Ecto neural progenitor cell (in vitro differentiated cells): ENCODE measurements around the gene NAT16.

ENCODE experiments used
- DNase-seq: peaks from one replicate; pipeline ENCODE4 v3.0.0-alpha.2; 2018; ENCODE audit warnings: low spot score

The NAT16 gene

DNA sequence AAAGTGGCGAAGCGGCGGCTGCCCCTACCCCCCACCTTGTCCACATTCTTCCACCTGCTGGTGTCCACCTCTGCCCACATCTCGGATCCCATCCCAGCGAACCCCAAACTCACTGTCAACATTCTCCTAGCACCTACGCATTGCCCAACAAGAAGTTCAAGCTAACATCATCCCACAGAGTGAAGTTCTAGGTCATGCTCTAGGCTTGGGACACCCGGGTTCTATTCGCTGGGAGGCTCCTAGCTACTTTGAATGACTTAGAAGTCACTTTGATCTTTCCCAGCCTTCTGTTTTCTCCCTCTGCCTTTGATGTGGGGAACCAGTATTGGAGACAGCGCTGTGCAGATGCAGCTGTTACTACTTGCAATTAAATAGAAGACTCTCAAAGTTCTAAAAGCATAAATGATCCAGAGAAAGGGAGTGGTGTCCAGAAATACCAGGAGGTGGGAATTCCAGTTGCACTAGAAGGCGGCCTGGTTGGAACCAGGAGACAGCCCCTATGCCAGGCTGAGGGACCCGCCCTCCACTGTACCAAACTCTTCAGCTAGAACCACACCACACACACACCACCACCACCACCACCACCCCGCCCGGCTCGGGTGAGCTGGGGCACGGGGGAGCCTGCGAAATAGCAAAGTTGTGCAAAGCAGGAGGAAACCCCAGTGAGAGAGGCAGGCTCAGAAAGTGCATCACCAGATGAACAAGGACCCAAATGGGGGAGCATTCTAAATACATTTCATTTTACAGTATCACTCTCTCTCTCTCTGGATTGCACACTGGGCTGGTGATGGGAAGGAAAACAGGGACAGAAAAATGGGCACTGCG, 9.3 kb downstream of the NAT16 start:
- DNase-seq: no peak

DNA sequence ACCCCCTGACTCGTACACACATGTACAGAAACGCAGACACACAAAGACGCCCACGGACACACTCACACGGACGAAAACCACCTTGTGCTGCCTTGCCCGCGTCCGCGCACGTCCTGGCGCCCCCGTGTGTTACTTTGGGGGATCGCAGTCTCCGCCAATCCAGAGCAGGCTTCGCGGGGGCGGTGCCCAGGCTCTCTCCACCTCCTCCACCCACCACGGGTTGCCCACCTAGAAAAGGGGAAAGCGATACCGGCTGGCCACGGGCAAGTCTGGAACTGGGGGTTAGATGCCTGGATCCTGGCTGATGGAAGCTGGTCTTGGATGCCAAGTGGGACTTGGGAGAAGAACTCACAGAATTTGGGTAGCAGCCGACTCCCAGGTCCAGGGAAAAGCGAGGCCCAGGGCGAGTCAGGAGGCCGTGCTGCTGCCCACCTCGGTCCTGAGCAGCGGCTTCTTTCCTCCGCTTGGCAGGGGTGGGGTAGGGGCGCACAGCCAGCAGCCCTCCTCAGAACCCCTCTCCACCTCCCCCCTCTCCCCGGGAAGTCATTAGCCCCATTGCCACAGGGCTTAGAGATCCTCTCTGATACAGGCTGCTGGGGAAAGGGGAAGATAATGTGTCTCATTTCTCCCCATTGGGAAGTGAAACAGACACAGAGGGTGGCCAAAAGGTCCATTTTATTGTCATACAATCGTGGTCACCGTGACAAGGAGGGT, 10.1 kb downstream of the NAT16 start:
- DNase-seq: peak; percentile 90

DNA sequence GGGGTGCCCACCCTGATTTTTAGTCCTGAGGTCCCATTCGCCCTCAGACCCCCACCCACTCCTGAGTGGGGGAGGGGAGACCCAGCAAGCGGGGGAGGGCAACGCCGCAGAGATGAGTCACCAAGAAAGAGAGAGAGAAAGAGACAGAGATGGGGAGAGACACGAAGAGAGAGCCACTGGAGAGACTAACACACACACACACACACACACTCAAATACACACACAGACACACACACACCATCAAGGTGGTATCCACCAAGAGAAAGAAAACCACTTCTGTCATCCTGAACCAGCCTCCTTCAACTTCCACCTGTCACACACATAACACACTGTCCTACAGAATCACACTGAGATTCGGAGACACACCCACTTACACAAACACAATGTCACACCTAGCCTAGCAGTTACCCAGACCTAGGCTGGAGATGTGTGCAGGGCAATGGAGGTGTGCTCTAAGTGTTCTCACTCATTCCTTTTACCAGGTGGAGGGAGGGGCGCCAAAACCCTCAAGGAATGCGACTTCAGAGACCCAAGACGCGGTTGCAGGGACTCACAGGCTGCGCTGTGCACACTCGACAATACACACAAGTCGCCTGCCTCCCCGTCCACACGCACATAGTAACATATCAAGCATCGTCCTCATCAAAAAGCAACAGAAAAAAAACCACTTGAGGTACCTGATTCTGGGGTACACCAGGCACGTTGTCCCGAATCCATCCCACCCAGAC, 10.8 kb downstream of the NAT16 start:
- DNase-seq: no peak

DNA sequence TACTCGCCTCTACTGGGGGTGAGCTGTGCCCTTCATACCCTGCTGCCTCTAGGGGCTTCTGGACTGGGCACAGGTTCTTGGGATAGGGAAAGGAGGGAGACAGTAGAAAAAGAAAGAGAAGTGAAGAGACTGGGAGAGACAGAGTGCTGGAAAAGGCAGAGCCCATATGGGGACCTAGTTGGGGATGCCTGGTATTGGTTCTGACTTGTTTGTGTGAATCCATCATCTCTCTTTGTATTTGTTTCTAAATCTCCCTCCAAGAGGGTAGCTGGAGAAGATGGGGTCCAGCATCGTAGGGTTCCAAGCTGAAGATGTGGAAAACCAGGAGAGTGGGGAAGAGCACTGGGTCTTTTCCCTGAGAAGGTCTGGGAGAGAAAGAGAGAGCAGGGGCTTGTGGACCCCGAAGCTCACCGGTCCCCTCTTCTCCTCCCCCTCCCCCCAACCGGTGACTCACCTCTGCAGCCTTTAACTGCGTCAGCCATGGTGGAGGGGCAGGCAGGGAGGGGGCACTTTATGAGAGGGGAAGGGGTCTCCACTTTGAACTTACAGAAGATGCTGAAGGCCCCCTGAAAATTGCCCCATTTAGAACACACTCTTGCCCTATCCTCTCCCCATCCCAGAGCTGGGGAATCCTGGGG, 11.6 kb downstream of the NAT16 start:
- no peak for DNase-seq

DNA sequence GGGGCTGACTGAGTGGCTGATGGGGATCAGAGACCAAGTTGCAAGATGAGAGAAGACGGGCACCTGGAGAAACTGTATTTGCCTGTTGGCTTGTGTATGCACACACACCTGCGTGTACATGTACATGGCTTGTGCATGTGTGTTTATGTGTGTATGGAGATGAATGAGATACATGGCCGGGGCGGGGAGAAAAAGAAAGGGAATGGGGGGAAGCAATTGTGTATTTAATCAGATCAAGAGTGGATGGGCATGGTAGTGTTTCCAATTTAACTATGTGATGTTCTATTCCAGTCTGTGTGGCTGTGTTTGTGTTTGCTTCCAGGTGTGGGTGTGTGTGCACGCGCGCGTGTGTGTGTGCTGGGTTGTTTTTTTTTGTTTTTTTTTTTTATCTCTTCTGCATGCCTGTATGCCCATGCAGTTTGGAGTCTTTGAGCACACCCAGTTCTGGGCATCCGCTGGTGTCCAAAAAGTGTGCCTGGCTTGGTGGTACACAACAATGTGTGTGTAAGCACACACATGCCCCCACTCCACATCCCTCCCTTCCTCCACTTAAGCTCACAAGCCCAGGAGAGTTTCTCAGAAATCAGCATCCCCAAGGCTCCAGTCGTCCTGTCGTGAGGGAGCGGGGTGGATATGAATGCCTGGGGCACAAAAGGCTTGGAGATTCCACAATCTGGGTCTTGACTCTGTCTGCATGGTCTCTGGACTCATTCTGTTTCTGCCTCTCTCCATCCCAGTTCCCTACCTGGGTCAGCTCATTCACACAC, 12.3 kb downstream of the NAT16 start:
- no peak for DNase-seq

DNA sequence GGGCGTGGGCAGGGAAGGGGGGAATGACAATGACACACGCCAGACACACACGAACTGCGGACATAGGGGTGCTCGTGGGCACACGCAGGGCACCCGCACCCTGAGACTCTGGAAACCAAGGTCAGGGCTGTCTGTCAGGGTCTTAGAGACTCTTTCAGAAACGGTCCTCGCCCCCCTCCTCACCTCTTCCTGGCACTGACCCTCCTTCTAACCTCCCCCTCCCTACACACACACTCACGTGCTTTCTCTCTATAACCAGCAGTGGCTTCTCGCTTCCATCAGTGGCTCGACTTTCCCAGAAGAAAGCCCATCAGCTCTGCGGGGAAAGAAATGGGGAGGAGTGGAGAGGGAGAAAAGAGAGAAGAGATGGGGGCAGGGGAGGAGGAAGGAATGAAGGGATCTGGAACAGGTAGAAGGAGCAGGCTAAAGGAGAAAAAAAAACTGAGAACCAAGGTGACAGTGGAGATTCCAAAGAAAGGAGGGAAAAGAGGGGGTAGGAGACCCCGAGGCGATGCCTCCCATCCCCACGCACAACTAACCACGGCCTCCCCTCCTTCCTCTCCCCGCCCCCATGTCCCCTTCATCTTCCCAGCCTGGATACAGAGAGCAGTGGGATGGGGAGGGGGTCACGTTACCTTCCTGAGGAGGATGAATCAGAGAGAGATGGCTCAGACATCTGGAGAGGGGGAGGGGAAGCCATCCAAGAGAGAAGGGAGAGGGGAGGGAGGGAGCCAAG, 13.0 kb downstream of the NAT16 start:
- peak; percentile 56 for DNase-seq

DNA sequence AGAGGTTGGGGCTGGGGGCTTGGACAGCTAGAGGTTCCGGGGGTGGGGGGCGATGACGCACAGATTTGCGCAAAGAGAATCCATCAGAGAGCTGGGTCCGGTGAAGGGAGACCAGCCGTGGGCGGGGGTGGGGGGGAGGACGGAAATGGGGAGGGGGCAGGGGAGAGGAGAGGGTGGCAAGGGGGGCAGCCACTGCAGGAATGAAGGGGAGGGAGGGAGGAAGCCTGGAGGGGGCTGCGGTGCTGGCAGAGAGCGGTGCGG, 13.5 kb downstream of the NAT16 start:
- DNase-seq: no peak

DNA sequence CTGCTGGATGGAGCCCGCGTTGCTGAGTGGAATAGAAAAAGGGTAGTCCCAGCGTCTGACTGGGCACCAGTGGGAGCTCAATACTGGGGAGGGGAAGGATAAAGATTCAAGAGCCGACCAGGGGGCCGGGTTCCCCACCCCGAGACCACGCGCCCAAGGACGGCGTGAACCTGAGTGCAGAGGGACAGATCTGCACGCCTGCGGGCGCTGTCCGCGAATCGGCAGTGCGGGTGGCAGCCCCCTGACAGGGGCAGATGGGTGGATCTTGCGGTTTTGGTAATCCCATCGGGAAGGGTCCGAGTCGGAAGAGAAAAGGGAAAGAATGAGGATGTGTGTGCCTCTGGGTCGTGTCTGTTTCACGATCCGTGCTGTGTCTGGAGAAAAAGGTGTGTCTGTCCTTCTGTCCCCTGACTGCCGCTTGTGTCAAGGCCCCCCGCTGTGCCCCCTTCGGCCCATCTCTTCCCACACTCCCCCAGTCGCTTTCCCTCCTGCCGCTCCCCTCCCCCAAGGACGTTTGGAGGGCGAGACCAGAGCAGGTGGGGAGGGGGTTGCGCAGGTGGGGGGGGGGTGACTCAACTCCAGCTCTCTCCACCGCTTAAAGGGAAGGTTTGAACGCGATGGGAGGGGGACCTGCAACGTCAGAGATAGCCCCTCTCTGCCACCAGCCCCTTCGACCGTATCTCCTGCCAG, 14.0 kb downstream of the NAT16 start:
- DNase-seq: no peak

DNA sequence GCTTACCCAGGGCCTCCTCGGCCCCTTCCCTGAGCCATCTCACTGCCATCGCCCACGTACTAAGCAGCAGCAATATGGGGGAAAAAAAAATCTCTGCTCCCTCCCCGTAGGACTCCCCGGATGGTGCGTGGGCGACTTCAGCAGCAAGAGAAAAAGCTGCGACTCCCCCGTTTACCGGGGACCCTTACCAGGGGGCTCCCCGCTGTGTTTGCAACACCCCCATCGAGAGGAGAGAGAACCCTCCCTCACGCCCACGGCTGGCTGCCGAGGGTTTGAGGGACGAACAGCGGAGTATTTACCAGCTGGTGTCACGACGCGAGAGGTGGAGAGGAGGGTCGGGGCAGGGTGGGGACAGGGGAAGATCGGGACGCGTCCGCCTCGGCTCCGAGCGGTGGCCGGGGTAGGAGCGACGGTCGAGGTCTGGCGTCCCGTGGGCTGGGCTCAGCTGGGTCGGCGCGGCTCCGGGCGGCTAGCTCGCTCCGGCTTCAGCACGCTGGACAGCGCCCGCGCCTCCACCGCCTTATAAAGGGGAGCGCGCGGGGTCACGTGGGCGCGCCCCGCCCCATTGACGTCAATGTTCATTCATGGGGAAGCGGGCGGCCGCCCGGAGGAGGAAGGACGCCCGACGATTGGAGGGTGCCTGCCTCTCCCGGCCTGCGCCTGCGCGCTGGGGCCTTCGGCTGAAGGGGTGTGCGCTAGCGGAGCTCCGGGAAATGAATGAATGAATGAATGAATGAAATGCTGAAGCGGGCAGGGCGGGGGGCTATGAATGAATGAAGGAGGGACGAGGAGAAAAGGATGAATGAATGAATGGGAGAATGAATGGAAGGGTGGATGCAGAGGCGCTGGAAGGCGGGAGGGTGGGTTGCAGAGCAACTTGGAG, 14.8 kb downstream of the NAT16 start, which contains the start of gene VGF:
VGF (minus strand) TSS at position 495 of the 883 bp plus-strand sequence. CDS start 726 bp downstream, outside the sequence.
- DNase-seq: peak; percentile 97

DNA sequence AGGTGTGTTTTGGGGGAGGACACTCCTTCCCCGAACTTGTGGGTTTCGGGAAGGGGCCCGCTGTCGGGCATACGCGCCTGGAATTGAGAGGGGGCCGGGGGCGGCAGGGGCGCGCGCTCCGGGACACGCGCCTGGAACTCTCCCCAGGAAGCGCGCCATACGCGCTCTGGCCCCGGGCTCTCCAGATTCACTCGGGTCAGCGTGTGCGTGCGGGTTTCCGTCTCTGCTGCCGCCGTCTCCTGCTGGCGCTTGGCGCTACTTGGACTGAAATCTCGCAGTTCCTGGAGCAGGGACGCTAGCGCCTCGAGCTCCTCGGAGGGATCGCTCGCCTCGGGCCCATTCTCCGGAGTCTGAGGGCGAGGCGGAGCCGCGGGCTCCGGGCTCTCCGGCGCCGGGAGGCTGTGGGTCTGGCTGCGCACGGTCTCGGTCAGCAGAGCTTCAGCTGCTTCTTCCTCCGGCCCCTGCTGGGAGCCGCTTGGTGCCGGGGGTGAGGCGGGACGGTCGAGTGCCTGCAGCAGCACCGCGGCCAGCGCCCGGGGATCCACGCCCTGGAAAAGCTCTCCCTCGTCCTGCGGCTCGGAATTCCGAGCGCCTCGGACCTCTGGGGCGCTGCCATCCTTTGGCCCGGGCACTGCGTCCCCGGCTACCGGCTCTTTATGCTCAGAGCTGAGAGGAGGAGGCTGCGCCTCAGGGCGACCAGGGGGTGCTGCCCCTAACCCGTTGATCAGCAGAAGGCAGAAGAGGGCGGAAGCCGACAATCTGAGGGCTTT, 15.8 kb downstream of the NAT16 start:
- DNase-seq: peak; percentile 82

DNA sequence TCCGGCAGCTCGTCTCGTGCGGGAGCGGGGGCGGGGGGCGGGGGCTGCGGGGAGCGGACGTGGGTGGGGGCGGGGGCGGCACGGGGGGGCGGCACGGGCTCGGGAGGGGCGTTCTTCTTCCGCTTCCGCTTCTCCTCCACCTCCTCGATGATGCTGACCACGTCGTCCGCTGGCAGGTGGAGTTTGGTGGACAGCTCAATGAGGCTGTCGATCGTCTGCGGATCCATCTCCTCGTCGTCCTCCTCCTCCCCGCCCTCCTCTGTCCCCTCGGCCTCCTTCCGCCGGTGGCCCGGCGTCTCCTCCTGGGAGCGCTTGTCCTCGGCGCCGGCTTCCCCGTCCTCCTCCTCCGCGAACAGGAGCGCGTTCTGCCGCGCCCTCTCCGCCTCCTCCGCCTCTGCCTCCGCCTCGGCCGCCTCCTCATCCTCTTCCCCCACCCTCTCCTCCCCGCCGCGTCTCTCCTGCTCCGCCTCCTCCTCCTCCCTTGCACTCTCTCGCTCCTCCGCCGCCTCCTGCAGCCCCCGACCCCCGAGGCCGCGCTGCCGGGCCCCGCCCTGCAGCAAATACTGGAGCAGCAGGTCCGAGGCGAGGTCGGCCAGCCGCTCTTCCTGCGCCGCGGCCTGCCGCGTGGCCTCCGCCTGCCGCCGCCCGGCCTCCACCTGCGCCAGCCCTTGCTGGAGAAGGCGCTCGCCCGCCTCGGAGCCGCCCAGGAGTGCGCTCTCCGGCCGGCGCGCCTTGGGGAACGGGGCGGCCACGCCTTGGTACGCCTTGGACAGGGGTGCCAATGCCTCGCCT, 16.6 kb downstream of the NAT16 start:
- peak; percentile 68 for DNase-seq

DNA sequence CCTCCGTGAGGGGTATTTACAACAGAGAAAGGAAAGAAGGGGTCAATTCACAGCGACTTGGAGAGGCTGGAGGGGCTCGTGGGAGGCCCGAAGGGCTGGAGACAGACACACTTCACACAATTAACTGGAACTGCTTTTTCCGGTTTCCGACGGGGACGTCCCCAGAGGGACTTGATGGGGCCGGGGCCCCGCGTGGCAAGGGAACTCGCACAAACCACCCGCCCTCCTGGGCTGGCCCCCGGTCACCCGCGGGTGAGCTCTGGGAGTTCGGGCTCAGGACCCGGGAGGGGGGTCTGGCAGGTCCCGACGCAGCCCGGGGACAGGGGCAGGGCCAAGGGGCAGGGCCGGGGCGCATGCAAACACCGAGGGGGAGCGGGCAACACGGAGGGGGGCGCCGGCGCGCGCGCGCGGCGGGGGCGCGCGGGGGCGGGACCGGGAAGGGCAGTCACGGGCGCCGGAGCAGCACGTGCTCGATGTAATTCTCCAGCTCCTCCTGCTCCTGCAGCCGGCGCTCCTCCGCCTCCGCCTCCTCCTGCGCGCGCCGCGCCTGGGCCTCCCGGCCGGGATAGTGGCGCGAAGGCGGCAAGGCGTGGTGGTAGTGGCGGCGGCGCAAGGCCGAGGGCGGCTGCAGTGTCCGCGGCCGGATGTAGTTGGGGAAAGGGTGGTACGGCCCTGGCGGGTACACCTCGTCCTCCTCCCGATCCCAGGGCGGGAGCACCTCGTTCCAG, 17.4 kb downstream of the NAT16 start:
- DNase-seq: peak; percentile 81

DNA sequence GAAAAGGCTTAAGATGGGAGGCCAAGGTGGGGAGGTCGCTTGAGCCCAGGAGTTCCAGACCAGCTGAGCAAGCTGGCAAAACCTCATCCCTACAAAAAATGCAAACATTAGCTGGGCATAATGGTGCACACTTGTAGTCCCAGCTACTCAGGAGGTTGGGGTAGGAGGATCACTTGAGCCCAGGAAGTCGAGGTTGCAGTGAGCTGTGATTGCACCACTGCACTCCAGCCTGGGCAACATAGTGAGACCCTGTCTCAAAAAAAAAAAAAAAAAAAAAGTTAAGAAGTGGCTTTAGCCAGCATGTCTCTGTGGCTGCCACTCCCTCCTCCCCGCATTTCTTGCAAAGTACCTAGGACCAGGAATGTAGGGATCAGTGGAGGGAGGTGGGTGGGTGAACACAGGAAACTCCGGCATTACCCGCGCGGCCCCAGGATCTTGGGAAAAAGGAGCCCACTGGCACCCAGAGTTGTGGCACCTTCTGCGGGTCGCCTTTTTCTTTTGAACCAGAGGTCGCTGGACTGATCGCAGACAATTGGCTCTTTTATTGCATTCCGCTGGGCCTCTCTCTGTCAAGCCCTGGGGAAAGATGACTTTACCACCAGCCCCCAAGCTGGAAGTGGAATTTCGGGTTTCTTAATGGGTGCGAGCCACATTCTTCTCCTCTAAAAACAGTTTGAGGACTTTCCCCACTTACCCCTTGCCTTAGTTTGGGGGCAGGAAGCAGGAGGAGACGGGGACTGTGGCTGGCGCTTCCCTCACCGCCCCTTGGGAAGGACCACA, 18.2 kb downstream of the NAT16 start:
- DNase-seq: no peak

DNA sequence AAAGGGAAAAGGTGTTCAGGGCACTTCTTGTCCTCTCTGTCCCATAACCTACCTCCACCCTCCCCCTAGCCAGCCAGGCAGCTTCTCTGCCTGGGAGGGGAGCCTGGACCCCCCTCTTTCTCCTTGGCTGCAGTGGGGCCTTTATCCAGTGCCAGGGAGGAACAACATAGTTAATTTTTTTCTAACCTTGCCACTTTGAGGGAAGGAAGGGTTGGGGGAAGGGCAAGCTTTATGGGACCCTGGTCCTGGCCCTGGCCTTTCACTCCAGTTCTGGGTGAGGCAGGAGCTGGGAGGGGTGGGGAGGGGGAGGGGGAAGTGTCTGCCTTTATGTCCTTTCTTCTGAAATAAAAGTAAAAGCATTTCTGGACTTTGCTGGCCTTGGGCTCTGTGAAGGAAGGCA, 19.2 kb downstream of the NAT16 start:
- DNase-seq: no peak

DNA sequence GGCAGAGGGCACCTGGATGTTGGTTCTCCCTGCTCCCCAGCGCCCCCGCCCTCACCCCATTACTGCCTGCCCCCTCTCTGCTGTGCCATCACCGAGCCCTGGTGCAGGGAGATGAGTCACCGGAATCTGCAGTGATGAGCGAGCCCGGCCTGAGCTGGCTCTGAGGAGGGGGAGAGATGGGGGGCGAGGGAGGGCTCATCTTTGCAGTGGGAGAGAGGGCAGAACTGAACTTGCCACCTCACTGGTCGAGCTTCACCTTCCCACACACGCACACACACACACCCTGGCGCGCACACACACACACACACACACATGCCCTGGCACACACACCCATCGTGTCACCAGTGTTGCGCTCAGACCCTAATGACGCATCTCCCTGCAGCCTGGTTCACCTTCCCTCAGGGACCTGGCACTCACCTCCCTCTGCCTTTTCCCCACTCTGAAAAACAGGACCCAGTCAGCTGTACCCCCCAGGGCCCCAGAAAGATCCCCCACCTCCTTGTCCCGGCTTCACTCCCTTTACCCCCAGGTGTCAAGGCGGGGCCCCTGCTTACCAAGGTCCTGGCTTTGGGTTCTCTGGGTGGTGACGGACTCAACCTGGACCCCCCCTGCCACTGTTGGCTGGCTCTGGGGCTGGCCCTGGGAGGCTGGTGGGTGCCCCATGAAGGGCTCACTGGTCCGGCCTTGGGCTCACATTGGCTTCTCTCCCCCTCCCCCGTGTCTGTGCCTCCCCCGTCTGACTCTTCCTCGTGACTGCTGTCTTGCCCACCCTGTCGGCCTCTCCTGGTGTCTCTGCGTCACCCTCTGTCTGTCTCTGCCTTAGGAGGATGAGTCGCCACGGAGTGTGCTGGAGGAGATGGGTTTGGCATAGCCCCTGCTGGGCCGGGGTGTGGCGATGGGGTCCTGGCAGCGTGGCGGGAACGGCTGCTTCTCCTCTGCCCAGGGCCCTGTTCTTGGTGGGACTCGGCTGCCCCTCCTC, 20.1 kb downstream of the NAT16 start:
- peak; percentile 43 for DNase-seq
